DMS79 treated with DMSO at 0.1 percent for 48 hours (cell line): Measurements from ENCODE around the gene ZSCAN25.
"Not testable (repeated sequence)": the region's sequence is repeated elsewhere in the genome, so short reads cannot be mapped to it uniquely, and the experiment has no call there.

Experiments
- DNase-seq: peaks from one replicate; lab custom pipeline; 2025; lab: John Stamatoyannopoulos, UW

The ZSCAN25 gene

GRCh38 chr7:99617192-99617781 lies 541 bp downstream of the ZSCAN25 start:
- no peak for DNase-seq

GRCh38 chr7:99618726-99619125 lies 2.0 kb downstream of the ZSCAN25 start:
- no peak for DNase-seq

DNA sequence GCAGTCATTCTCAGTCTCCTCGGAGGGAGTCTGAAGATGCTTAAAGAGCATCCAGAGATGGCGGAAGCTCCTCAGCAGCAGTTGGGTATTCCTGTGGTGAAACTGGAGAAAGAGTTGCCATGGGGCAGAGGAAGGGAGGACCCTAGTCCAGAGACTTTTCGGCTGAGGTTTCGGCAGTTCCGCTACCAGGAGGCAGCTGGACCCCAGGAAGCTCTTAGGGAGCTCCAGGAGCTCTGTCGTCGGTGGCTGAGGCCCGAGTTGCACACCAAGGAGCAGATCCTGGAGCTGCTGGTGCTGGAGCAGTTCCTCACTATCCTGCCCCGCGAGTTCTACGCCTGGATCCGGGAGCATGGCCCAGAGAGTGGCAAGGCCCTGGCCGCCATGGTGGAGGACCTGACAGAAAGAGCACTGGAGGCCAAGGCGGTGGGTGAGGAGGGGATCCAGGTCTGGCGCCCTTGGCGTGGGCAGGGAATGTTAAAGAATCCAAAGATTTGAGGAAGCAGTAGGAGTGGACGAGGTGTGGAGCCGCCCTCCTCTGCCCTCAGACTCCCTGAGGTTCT lies 2.9 kb downstream of the ZSCAN25 start:
- no peak for DNase-seq

DNA sequence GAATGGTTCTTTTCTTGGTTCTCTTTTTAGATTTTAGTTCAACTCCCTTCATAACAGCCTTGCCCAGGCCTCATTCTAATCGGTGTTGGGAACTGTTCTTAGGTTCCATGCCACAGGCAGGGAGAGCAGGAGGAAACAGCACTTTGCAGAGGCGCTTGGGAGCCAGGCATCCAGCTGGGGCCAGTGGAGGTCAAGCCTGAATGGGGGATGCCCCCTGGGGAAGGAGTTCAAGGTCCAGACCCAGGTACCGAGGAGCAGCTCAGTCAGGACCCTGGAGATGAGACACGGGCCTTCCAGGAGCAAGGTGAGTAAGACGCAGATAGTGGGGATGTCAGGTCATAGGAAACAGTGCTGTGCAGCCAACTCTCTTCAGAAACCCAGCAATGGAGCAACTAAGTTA lies 4.5 kb downstream of the ZSCAN25 start:
- no peak for DNase-seq

- no peak for DNase-seq
Observed at GRCh38 chr7:99622596-99622995, 5.8 kb downstream of the ZSCAN25 start.

DNA sequence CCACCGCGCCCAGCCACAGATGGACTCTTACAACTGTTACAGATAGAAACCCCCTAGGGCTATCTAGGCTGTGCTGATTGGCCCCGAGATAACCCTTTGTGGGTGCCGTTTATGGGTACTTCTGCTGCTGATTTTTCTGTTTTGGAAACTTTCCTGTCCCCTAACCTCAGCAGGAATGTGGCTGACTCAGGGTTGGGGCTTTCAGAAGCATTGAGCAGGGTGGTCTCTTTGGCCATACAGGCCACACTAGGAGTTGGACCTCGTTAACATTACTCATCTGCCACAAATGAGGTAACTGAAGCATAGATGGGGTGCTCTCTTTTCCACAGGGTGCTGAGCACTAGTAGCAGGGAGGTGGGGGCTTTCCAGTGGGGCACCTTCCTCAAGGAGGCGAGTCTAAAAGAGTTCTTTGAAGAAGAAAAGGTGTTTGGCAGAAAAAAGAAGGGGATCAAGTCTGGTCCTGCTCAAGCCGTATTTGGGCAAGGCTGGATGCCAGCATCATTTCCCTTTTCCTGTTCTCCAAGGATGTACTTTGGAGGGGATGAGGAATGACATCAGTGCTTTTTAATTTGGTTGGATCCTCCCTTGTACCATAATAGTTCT lies 6.4 kb downstream of the ZSCAN25 start:
- no peak for DNase-seq

- no peak for DNase-seq
Observed at GRCh38 chr7:99623702-99624447, 7.1 kb downstream of the ZSCAN25 start.

GRCh38 chr7:99624484-99624883 lies 7.7 kb downstream of the ZSCAN25 start:
- DNase-seq = no peak

DNA sequence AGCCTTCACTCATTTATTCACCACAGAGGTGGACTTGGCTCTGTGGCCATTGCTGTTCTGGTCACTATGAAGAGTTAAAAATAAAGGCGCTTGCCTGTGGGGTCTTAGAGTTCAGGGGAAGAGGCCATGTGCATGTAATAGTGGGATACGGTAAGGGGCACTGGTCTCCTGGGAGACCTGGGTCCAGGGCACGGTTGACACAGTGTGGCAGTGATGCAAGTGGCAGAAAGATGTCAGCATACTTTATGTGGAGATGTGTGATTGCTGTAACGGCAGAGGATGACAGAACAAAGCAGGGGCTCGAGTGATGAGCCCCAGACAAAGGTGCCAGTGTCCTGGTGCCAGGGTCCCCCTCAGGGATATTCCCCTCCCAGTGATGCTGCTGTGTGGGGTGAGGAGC lies 8.6 kb downstream of the ZSCAN25 start:
- no peak for DNase-seq

GRCh38 chr7:99625961-99626360 lies 9.2 kb downstream of the ZSCAN25 start:
- DNase-seq = no peak

- DNase-seq = no peak
Observed at GRCh38 chr7:99626661-99627060, 9.9 kb downstream of the ZSCAN25 start.

GRCh38 chr7:99627513-99627912 lies 10.8 kb downstream of the ZSCAN25 start:
- no peak for DNase-seq

- DNase-seq = no peak
Observed at GRCh38 chr7:99628471-99629465, 12.0 kb downstream of the ZSCAN25 start.

DNA sequence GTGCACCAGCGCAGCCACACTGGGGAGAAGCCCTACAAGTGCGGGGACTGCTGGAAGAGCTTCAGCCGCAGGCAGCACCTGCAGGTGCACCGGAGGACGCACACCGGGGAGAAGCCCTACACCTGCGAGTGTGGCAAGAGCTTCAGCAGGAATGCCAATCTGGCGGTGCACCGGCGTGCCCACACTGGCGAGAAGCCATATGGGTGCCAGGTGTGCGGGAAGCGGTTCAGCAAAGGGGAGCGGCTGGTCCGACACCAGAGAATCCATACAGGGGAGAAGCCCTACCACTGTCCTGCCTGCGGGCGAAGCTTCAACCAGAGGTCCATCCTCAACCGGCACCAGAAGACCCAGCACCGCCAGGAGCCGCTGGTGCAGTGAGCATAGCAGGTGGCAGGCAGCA lies 12.9 kb downstream of the ZSCAN25 start:
- no peak for DNase-seq

DNA sequence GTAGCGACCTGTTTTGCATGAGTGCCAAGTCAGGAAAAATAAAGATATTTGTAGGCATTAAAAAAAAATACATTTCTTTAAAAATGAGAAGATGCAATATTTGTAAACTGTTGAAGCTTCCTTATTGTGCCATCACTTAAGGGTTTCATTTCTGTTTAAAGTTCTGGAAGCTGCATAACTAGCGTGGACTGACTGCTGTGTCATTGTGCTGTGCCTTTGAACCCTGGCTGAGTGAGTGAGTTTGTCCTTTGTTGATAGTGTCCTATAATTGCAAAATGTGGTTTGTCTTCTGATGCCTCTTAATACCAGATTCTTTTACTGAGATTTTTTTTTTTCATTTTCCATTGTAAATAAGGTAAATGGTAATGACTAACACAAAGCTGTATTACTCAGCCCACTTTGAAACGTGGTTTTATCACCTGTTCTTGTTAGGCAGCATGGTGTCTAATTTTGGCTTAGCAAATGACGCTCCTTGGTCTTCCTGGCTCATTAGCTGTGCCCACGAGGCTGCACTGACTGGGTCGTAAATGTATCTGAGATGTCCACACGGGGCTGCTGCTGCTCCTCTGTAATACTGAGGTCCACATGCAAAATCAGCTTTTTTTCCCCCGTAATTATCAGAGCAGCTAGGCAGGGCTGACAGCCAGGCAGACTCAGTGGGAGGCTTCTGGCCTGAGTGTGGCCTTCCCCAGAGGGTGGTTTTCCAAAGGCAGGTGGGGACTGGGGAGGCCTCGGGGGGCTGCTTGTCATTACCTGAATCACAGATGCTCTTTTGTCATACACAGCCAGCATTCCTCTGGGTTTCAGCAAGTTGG lies 14.8 kb downstream of the ZSCAN25 start:
- DNase-seq = no peak

GRCh38 chr7:99637414-99637813 lies 20.7 kb downstream of the ZSCAN25 start:
- DNase-seq = not testable (repeated sequence)

GRCh38 chr7:99638731-99639130 lies 22.0 kb downstream of the ZSCAN25 start:
- DNase-seq = no peak

- no peak for DNase-seq
Observed at GRCh38 chr7:99639267-99639666, 22.5 kb downstream of the ZSCAN25 start.

DNA sequence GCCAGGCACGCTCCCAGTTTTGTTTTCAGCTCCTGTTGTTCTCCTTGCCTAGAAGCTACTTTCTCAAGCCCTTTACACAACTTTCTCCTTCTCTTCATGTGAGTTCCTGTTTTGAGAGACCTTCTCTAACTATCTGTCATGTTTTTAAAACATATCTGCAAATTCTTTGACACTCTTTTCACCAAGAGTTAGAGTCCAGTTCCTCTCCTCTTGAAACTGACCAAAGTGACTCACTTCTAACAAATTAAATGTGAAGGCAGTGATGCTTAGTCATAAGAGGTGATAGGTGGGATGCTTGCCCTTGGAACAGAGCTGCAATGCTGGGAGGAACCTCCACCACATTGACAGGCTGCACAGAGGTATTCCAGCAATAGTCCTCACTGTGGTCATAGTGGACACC lies 25.3 kb downstream of the ZSCAN25 start:
- no peak for DNase-seq

DNA sequence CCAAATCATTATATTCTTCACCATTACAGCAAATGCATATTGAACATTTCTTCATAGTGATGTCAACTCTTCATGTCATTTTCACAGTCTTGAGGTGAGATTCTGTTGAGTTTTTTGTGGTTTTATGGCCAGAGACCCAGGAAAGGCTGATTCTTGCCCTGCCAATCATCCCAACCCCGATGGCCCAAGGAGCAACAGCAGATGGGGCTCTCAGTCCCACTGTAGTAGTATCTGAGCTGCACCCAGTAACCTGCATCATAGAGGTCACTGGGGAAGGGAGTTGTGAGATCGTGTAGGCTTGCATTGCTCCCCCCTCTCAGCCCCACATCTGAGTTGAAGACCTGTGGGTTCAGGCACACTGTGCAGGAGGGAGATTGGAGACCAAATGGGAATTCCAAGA lies 26.7 kb downstream of the ZSCAN25 start:
- DNase-seq = no peak

DNA sequence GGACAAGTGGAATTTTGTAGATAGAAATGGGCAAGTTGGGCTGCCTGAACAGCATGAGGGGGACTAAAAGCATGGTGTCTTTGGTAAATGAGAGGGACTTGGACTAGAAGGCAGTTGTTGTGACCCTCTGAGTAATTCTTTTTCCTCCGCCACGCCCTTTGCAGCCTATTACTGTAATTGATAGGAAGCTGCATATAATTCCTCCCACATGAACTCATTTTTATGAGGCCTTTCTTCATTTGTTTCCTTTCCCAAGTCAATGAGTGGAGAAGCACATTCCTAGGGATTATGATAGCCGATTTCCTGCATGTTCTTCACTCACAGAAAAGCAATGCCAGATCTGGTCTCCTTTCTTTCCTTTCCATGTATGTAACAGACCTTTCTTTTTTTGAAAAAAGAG lies 27.7 kb downstream of the ZSCAN25 start:
- no peak for DNase-seq
